Mucosa of gallbladder (tissue), 1 donor: ENCODE results near the gene CDK14. TPM values are rescaled to one million over a fixed set of nuclear protein-coding genes. Genes with fewer than 3 reads are reported as not detected.

Experiments
- DNase-seq: peaks from one replicate; pipeline ENCODE4 v3.0.0-alpha.2; 2020; ENCODE audit warnings: low spot score
- total RNA-seq: library from RNA; stranded (reverse); gene quantifications from one replicate; pipeline ENCODE4 v1.2.1, GENCODE V29; 2021
- donor health status: DM: no; HTN: no; CAD: no.

CDK14 gene
- total RNA-seq, 1 donor from 2014 or later, result 70.3 TPM

GRCh38 chr7:91045606-91046005, 449.5 kb downstream of the CDK14 start:
- no peak for DNase-seq

GRCh38 chr7:91046322-91047089, 450.4 kb downstream of the CDK14 start:
- DNase-seq, result no peak

- DNase-seq, result no peak
Measured at GRCh38 chr7:91047636-91048035, 451.5 kb downstream of the CDK14 start.

GRCh38 chr7:91050677-91051076, 454.6 kb downstream of the CDK14 start:
- no peak for DNase-seq

GRCh38 chr7:91051966-91052365, 455.8 kb downstream of the CDK14 start:
- no peak for DNase-seq

GRCh38 chr7:91054374-91054773, 458.3 kb downstream of the CDK14 start:
- no peak for DNase-seq

GRCh38 chr7:91055219-91055618, 459.1 kb downstream of the CDK14 start:
- DNase-seq, result no peak

- no peak for DNase-seq
Measured at GRCh38 chr7:91062713-91063112, 466.6 kb downstream of the CDK14 start.

- no peak for DNase-seq
Measured at GRCh38 chr7:91064052-91064451, 467.9 kb downstream of the CDK14 start.

- DNase-seq, result no peak
Measured at GRCh38 chr7:91064938-91065337, 468.8 kb downstream of the CDK14 start.

GRCh38 chr7:91066627-91067026, 470.5 kb downstream of the CDK14 start:
- DNase-seq, result no peak

- DNase-seq, result no peak
Measured at GRCh38 chr7:91067242-91067641, 471.1 kb downstream of the CDK14 start.

- DNase-seq, result no peak
Measured at GRCh38 chr7:91068136-91068795, 472.1 kb downstream of the CDK14 start.

- no peak for DNase-seq
Measured at GRCh38 chr7:91069146-91069545, 473.0 kb downstream of the CDK14 start.

- DNase-seq, result no peak
Measured at GRCh38 chr7:91079487-91079886, 483.4 kb downstream of the CDK14 start.

GRCh38 chr7:91080351-91080750, 484.2 kb downstream of the CDK14 start:
- no peak for DNase-seq

GRCh38 chr7:91082038-91082437, 485.9 kb downstream of the CDK14 start:
- no peak for DNase-seq

GRCh38 chr7:91082852-91083495, 486.9 kb downstream of the CDK14 start:
- DNase-seq, result no peak

- DNase-seq, result no peak
Measured at GRCh38 chr7:91083855-91084644, 487.9 kb downstream of the CDK14 start.

- DNase-seq, result no peak
Measured at GRCh38 chr7:91085175-91085574, 489.1 kb downstream of the CDK14 start.

- DNase-seq, result no peak
Measured at GRCh38 chr7:91086200-91086599, 490.1 kb downstream of the CDK14 start.

- no peak for DNase-seq
Measured at GRCh38 chr7:91088156-91088555, 492.0 kb downstream of the CDK14 start.
